Endothelial cell (in vitro differentiated cells): ENCODE measurements around the gene DDX39A. TPM values are rescaled to one million over a fixed set of nuclear protein-coding genes. Genes with fewer than 3 reads are reported as not detected.
A peak's percentile ranks its signal among the peaks of the same experiment; 100 is the strongest.

Experiments
- DNase-seq: peaks from one replicate; pipeline ENCODE4 v3.0.0; 2021; ENCODE audit warnings: low spot score
- H3K27ac Mint-ChIP-seq: one replicate; pipeline ENCODE4 v1.8.0; 2021; ENCODE audit warnings: mixed read lengths, inconsistent platforms; ENCODE audit not compliant: unreplicated experiment
- H3K27me3 Mint-ChIP-seq: one replicate; pipeline ENCODE4 v1.8.0; 2021; ENCODE audit warnings: mild to moderate bottlenecking, moderate library complexity, mixed read lengths, inconsistent platforms; ENCODE audit not compliant: unreplicated experiment
- H3K36me3 Mint-ChIP-seq: one replicate; pipeline ENCODE4 v1.8.0; 2021; ENCODE audit warnings: mild to moderate bottlenecking, low read depth, mixed read lengths, inconsistent platforms; ENCODE audit not compliant: unreplicated experiment
- H3K4me1 Mint-ChIP-seq: one replicate; pipeline ENCODE4 v1.8.0; 2021; ENCODE audit warnings: mild to moderate bottlenecking, mixed read lengths, inconsistent platforms; ENCODE audit not compliant: unreplicated experiment
- H3K4me3 Mint-ChIP-seq: one replicate; pipeline ENCODE4 v1.8.0; 2021; ENCODE audit warnings: mild to moderate bottlenecking, mixed read lengths, inconsistent platforms; ENCODE audit not compliant: unreplicated experiment
- H3K9me3 Mint-ChIP-seq: one replicate; pipeline ENCODE4 v1.8.0; 2021; ENCODE audit warnings: mixed read lengths, inconsistent platforms; ENCODE audit not compliant: unreplicated experiment
- total RNA-seq: library from RNA; stranded (reverse); fragmentation: NEBNext Ultra II Directional; extraction: Animal tissue kit (Norgen Biotek cat#: 25700); gene quantifications from one replicate; pipeline ENCODE4 v1.2.1, GENCODE V29; 2021; ENCODE audit not compliant: unreplicated experiment
- TF ChIP-seq, protein P1 (sequence below): fragments of 200-600 bp; sonication (generic); IDR thresholded peaks from one replicate; pipeline ENCODE4 v1.5.0; 2021; ENCODE audit warnings: antibody characterized with exemption; ENCODE audit not compliant: unreplicated experiment

The DDX39A gene
- total RNA-seq, 1 donor from 2014 or later, result 81.1 TPM

DNA sequence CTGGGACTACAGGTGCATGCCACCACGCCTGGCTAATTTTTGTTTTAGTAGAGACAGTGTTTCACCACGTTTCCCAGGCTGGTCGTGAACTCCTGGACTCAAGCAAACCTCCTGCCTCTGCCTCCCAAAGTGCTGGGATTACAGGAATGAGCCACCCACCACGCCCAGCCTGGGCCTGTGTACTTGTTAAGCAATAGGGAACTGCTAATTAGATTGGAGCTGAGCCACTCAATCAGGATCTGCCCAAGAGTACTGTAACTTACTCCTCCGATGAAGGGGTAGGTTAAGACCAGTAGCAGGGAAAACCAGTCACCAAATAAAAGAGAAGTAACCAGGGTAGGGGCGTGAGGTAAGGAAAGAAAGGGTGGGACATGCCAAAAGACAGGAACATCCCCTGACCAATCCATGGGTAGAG, 2.3 kb downstream of the DDX39A start:
- H3K27me3 Mint-ChIP-seq, result peaks cover 9% of the 10 kb centered on the region
- peaks cover 33% of the 10 kb centered on the region for H3K36me3 Mint-ChIP-seq
- no peaks in the 10 kb centered on the region for H3K9me3 Mint-ChIP-seq
- peak overlapping the region; percentile 57 for H3K27ac Mint-ChIP-seq
- DNase-seq, result no peak
- TF ChIP-seq, protein P1, sequence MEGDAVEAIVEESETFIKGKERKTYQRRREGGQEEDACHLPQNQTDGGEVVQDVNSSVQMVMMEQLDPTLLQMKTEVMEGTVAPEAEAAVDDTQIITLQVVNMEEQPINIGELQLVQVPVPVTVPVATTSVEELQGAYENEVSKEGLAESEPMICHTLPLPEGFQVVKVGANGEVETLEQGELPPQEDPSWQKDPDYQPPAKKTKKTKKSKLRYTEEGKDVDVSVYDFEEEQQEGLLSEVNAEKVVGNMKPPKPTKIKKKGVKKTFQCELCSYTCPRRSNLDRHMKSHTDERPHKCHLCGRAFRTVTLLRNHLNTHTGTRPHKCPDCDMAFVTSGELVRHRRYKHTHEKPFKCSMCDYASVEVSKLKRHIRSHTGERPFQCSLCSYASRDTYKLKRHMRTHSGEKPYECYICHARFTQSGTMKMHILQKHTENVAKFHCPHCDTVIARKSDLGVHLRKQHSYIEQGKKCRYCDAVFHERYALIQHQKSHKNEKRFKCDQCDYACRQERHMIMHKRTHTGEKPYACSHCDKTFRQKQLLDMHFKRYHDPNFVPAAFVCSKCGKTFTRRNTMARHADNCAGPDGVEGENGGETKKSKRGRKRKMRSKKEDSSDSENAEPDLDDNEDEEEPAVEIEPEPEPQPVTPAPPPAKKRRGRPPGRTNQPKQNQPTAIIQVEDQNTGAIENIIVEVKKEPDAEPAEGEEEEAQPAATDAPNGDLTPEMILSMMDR, result no peak
- peaks cover 14% of the 10 kb centered on the region for H3K4me1 Mint-ChIP-seq
- H3K4me3 Mint-ChIP-seq, result peak overlapping the region; percentile 47

DNA sequence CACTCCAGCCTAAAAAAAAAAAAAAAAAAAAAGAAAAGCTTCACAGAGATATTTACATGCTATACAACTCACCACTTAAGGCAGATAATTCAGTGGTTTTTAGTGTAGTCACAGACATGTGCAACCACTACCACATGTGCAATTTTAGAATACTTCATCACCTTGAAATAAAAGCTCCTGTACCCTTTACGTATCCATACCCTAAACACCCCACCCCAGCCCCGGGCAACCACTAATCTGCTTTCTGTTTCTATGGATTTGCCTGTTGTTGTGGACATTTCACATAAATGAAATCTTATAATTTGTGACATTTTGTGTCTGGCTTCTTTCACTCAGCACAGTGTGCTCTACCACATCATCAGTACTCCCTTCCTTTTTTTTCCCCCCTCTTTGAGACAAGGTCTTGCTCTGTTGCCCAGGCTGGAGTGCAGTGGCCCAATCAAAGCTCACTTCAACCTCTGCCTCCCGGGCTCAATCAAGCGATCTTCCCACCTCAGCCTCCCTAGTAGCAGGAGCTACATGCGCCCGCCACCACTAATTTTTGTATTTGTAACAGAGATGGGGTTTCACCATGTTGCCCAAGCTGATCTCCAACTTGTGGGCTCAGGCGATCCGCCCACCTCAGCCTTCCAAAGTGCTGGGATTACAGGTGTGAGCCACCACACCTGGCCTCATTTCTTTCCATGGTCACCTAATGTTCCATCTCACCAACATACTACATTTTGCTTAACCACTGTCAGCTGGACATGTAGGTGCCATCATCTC, 4.0 kb downstream of the DDX39A start:
- Mint-ChIP-seq H3K4me1 (peaks cover 14% of the 10 kb centered on the region), H3K36me3 (peaks cover 38% of the 10 kb centered on the region), H3K4me3 (peak overlapping the region; percentile 74), H3K27ac (peak overlapping the region; percentile 36), H3K9me3 (no peaks in the 10 kb centered on the region), H3K27me3 (peaks cover 10% of the 10 kb centered on the region)
- TF ChIP-seq, protein P1, result no peak
- DNase-seq, result no peak

GRCh38 chr19:14413693-14414181, 5.4 kb downstream of the DDX39A start:
- TF ChIP-seq, protein P1, result no peak
- Mint-ChIP-seq H3K4me3 (no peak overlapping the region), H3K27ac (no peak overlapping the region), H3K9me3 (no peaks in the 10 kb centered on the region), H3K27me3 (peaks cover 11% of the 10 kb centered on the region), H3K4me1 (peaks cover 10% of the 10 kb centered on the region), H3K36me3 (peaks cover 41% of the 10 kb centered on the region)
- DNase-seq, result no peak

GRCh38 chr19:14412996-14413692, 6.0 kb downstream of the DDX39A start:
- no peak for DNase-seq
- H3K36me3 Mint-ChIP-seq, result peaks cover 47% of the 10 kb centered on the region
- TF ChIP-seq, protein P1, result no peak
- no peaks in the 10 kb centered on the region for H3K9me3 Mint-ChIP-seq
- H3K4me1 Mint-ChIP-seq, result peaks cover 10% of the 10 kb centered on the region
- peaks cover 8% of the 10 kb centered on the region for H3K27me3 Mint-ChIP-seq
- no peak overlapping the region for H3K4me3 Mint-ChIP-seq
- no peak overlapping the region for H3K27ac Mint-ChIP-seq
